Endodermal cell (in vitro differentiated cells): ENCODE data around the gene CACNB1. TPM values are rescaled to one million over a fixed set of nuclear protein-coding genes. Genes with fewer than 3 reads are reported as not detected.

ENCODE experiments used
- DNase-seq: peaks from one replicate; pipeline ENCODE4 v3.0.0-alpha.2; 2017
- H3K27ac ChIP-seq: 2 replicates; pipeline ENCODE4 v1.5.1; 2013; ENCODE audit warnings: mild to moderate bottlenecking, low read depth, low read length, moderate library complexity
- H3K27me3 ChIP-seq: 2 replicates; pipeline ENCODE4 v1.6.1; 2013; ENCODE audit warnings: mild to moderate bottlenecking, low read length, moderate library complexity; ENCODE audit not compliant: insufficient read depth, control insufficient read depth, poor library complexity, severe bottlenecking
- H3K36me3 ChIP-seq: 2 replicates; pipeline ENCODE4 v1.7.0; 2013; ENCODE audit warnings: mild to moderate bottlenecking, low read length, moderate library complexity; ENCODE audit not compliant: control insufficient read depth, insufficient read depth
- H3K4me1 ChIP-seq: one replicate; pipeline ENCODE4 v1.7.0; 2013; ENCODE audit warnings: low read length; ENCODE audit not compliant: control insufficient read depth, insufficient read depth
- H3K4me3 ChIP-seq: 2 replicates; pipeline ENCODE4 v1.5.1; 2013; ENCODE audit warnings: mild to moderate bottlenecking, low read length, moderate library complexity
- H3K9ac ChIP-seq: 2 replicates; pipeline ENCODE4 v1.6.1; 2013; ENCODE audit warnings: mild to moderate bottlenecking, low read length, moderate library complexity; ENCODE audit not compliant: poor library complexity, severe bottlenecking; ENCODE audit errors: extremely low read depth
- H3K9me3 ChIP-seq: 2 replicates; pipeline ENCODE4 v1.6.1; 2013; ENCODE audit warnings: mild to moderate bottlenecking, low read length, moderate library complexity; ENCODE audit not compliant: control insufficient read depth
- H3K27ac Mint-ChIP-seq: 2 replicates; pipeline ENCODE4 v1.8.0; 2020; ENCODE audit warnings: mixed read lengths
- H3K27me3 Mint-ChIP-seq: 2 replicates; pipeline ENCODE4 v1.8.0; 2021; ENCODE audit warnings: mild to moderate bottlenecking, mixed read lengths; ENCODE audit not compliant: insufficient read depth
- H3K36me3 Mint-ChIP-seq: 2 replicates; pipeline ENCODE4 v1.8.0; 2020; ENCODE audit warnings: low read depth, mixed read lengths
- H3K4me1 Mint-ChIP-seq: 2 replicates; pipeline ENCODE4 v1.8.0; 2020; ENCODE audit warnings: mixed read lengths
- H3K4me3 Mint-ChIP-seq: 2 replicates; pipeline ENCODE4 v1.8.0; 2020; ENCODE audit warnings: mild to moderate bottlenecking, moderate library complexity, mixed read lengths
- H3K9me3 Mint-ChIP-seq: 2 replicates; pipeline ENCODE4 v1.8.0; 2020; ENCODE audit warnings: mild to moderate bottlenecking, mixed read lengths
- CTCF ChIP-seq: fragments of 200-600 bp; sonication (generic); conservative IDR thresholded peaks from 2 replicates; pipeline ENCODE4 v1.5.0; 2021; ENCODE audit warnings: antibody characterized with exemption, mild to moderate bottlenecking
- WGBS, 2 experiments: methylation state at CpG; one replicate each; pipeline versions ENCODE4 v1.1.5 to v1.1.7; 2013; ENCODE audit warnings: missing lambda C conversion rate in 2 of 2, mixed read lengths in 1 of 2; ENCODE audit not compliant: insufficient coverage in 1 of 2, insufficient read length in 1 of 2; 5-methylcytosine and 5-hydroxymethylcytosine counted together
- total RNA-seq, 2 donors: library from RNA; stranded (reverse); fragmentation: NEBNext Ultra II Directional in 1 of 2; extraction: Animal tissue kit (Norgen Biotek cat#: 25700) in 1 of 2; gene quantifications; 2 replicates in 1 of 2; 3 replicates in 1 of 2; pipeline ENCODE4 v1.2.1, GENCODE V29; 2021

CACNB1 gene
- total RNA-seq, 2 donors from 2014 or later: 12.2 to 13.2 TPM

GRCh38 chr17:39174920-39175694 lies 22.4 kb downstream of the CACNB1 start:
- 65% methylated on average over 25 to 35 of the region's 35 CpGs for WGBS, 2 experiments
- Mint-ChIP-seq H3K4me3 (peak overlapping the region; percentile 43), H3K36me3 (peaks cover 26% of the 10 kb centered on the region), H3K27ac (peak overlapping the region; percentile 35), H3K27me3 (no peaks in the 10 kb centered on the region), H3K4me1 (peaks cover 11% of the 10 kb centered on the region), H3K9me3 (no peaks in the 10 kb centered on the region)
- Histone ChIP-seq H3K9ac (no peak overlapping the region), H3K36me3 (peaks cover 18% of the 10 kb centered on the region), H3K4me1 (no peaks in the 10 kb centered on the region), H3K4me3 (no peak overlapping the region), H3K27ac (no peak overlapping the region), H3K9me3 (no peaks in the 10 kb centered on the region), H3K27me3 (no peaks in the 10 kb centered on the region)
- DNase-seq: peak; percentile 97
- peak; percentile 97 for TF ChIP-seq CTCF

GRCh38 chr17:39173526-39174274 lies 23.8 kb downstream of the CACNB1 start:
- H3K36me3 ChIP-seq: peaks cover 18% of the 10 kb centered on the region

GRCh38 chr17:39173080-39173479 lies 24.4 kb downstream of the CACNB1 start:
- H3K4me1 Mint-ChIP-seq: peaks cover 11% of the 10 kb centered on the region
- H3K4me3 Mint-ChIP-seq: no peak overlapping the region
- 93% methylated on average over 5 of the region's 5 CpGs; no CpG with 5 or more reads in 1 of the 2 experiments for WGBS, 2 experiments
- H3K27me3 Mint-ChIP-seq: peaks cover 7% of the 10 kb centered on the region
- no peak for DNase-seq
- peak overlapping the region; percentile 15 for H3K27ac Mint-ChIP-seq
- H3K9ac ChIP-seq: no peak overlapping the region
- no peak overlapping the region for H3K27ac ChIP-seq
- H3K36me3 ChIP-seq: peaks cover 17% of the 10 kb centered on the region
- peaks cover 7% of the 10 kb centered on the region for H3K9me3 Mint-ChIP-seq
- no peak overlapping the region for H3K4me3 ChIP-seq
- peaks cover 17% of the 10 kb centered on the region for H3K36me3 Mint-ChIP-seq
- H3K9me3 ChIP-seq: no peaks in the 10 kb centered on the region
- H3K27me3 ChIP-seq: no peaks in the 10 kb centered on the region
- H3K4me1 ChIP-seq: no peaks in the 10 kb centered on the region
- TF ChIP-seq CTCF: no peak

More at GRCh38 chr17:39173526-39174274, 23.8 kb downstream of the CACNB1 start:
- no peak for DNase-seq
- Mint-ChIP-seq H3K4me3 (no peak overlapping the region), H3K4me1 (peaks cover 11% of the 10 kb centered on the region), H3K27me3 (peaks cover 7% of the 10 kb centered on the region), H3K36me3 (peaks cover 20% of the 10 kb centered on the region), H3K27ac (peak overlapping the region; percentile 15), H3K9me3 (peaks cover 3% of the 10 kb centered on the region)
- Histone ChIP-seq H3K4me1 (no peaks in the 10 kb centered on the region), H3K27ac (no peak overlapping the region), H3K4me3 (no peak overlapping the region), H3K9me3 (no peaks in the 10 kb centered on the region), H3K27me3 (no peaks in the 10 kb centered on the region), H3K9ac (no peak overlapping the region)
- TF ChIP-seq CTCF: no peak
- 78 to 87% methylated on average over 5 to 10 of the region's 10 CpGs for WGBS, 2 experiments
